ENCODE data around the gene MAGEB16. TPM values are rescaled to one million over a fixed set of nuclear protein-coding genes. Genes with fewer than 3 reads are reported as not detected.

Gene MAGEB16
- total and polyA plus RNA-seq, 2 of the 8 experiments (the other 6 are each of a cell fraction or from before 2014, with no cell fraction given) = not detected

GRCh38 chrX:35842674-35843073 lies 44.5 kb downstream of the MAGEB16 start:
- ChIA-PET POLR2A (ENCODE audit: partially characterized antibody) (no interaction called here), CTCF (ENCODE audit: partially characterized antibody) (no interaction called here)
- H2AFZ ChIP-seq (ENCODE audit: low read length) = no peak overlapping the region
- no peaks in the 10 kb centered on the region; a peak in 1 of 4 replicates for H3K9me3 ChIP-seq (ENCODE audit: insufficient read depth in 2 of 2, low read depth in 1 of 2, low read length in 1 of 2)
- no peaks in the 10 kb centered on the region for H3K23me2 ChIP-seq (ENCODE audit: low read depth, low read length)
- no peak overlapping the region for H4K5ac ChIP-seq (ENCODE audit: insufficient read length, low read depth, low read length)
- no peak overlapping the region for H2BK120ac ChIP-seq (replicated peaks; ENCODE audit: low read depth, low read length)
- H3K27ac ChIP-seq (ENCODE audit: low read depth, low read length) = no peak overlapping the region
- no peak overlapping the region for H4K91ac ChIP-seq (replicated peaks; ENCODE audit: insufficient read length, low read length)
- no peak overlapping the region for H2BK12ac ChIP-seq (ENCODE audit: low read depth, low read length)
- H3K56ac ChIP-seq (replicated peaks; ENCODE audit: insufficient read length, low read depth, low read length) = no peak overlapping the region
- no peak overlapping the region for H3K18ac ChIP-seq (ENCODE audit: extremely low read depth, low read length)
- no peak overlapping the region for H2BK5ac ChIP-seq (ENCODE audit: low read depth, low read length)
- H3K4me2 ChIP-seq (ENCODE audit: insufficient read depth in 1 of 2, low read depth in 2 of 2, low read length in 2 of 2) = no peak overlapping the region
- no peak overlapping the region for H3K4me3 ChIP-seq (ENCODE audit: extremely low read depth in 1 of 4, insufficient read depth in 2 of 4, low read depth in 3 of 4, low read length in 4 of 4)
- DNase-seq (ENCODE audit: low read depth in 1 of 2, low spot score in 2 of 2) (no peak), FAIRE-seq (no peak)
- no peak overlapping the region for H4K8ac ChIP-seq (ENCODE audit: extremely low read depth, insufficient read depth, low read length)
- no peak overlapping the region for H3K14ac ChIP-seq (ENCODE audit: insufficient read length)
- WGBS, 2 experiments (ENCODE audit: extremely low coverage in 1 of 2, insufficient coverage in 1 of 2, insufficient read length in 1 of 2, insufficient replicate concordance in 2 of 2, low coverage in 1 of 2, low lambda C conversion rate in 2 of 2, missing lambda C conversion rate in 1 of 2) = 95% methylated on average over 3 of the region's 3 CpGs; no CpG with 5 or more reads in 1 of the 2 experiments
- H2BK20ac ChIP-seq (ENCODE audit: low read length) = no peak overlapping the region
- no peak overlapping the region for H3K4ac ChIP-seq (replicated peaks; ENCODE audit: insufficient read length, low read depth, low read length)
- no peaks in the 10 kb centered on the region for H3K27me3 ChIP-seq (replicated peaks in 1 of 4; ENCODE audit: control insufficient read depth in 3 of 4, extremely low read depth in 1 of 4, insufficient read depth in 3 of 4, low read length in 3 of 4)
- no peaks in the 10 kb centered on the region for H4K20me1 ChIP-seq (replicated peaks in 1 of 2; ENCODE audit: control insufficient read depth in 1 of 2, insufficient read depth in 2 of 2, low read length in 2 of 2)
- H2BK15ac ChIP-seq (ENCODE audit: low read length) = no peak overlapping the region
- no peak overlapping the region for H3K9ac ChIP-seq (replicated peaks in 1 of 4; ENCODE audit: extremely low read depth in 1 of 4, low read depth in 3 of 4, low read length in 3 of 4)
- H3K23ac ChIP-seq (ENCODE audit: insufficient read length) = no peak overlapping the region
- no peaks in the 10 kb centered on the region for H3K4me1 ChIP-seq (replicated peaks in 1 of 4; ENCODE audit: control insufficient read depth in 3 of 4, insufficient read depth in 4 of 4, low read length in 3 of 4)
- no peaks in the 10 kb centered on the region for H3K36me3 ChIP-seq (ENCODE audit: control insufficient read depth in 2 of 4, insufficient read depth in 4 of 4, low read length in 3 of 4)
- no peaks in the 10 kb centered on the region for H3K79me2 ChIP-seq (ENCODE audit: control insufficient read depth in 1 of 2, insufficient read depth in 2 of 2, low read length in 2 of 2)
- no peaks in the 10 kb centered on the region for H3K79me1 ChIP-seq (ENCODE audit: low read depth, low read length)
- H2AK5ac ChIP-seq (ENCODE audit: low read depth, low read length) = no peak overlapping the region
- no peak for TF ChIP-seq HDAC6 (IDR thresholded peaks at IDR 0.05; ENCODE audit: low read depth, low read length)
- no peak for TF ChIP-seq CBX5 (IDR thresholded peaks at IDR 0.05; ENCODE audit: low read depth, low read length)
- TF ChIP-seq NANOG (IDR thresholded peaks at IDR 0.05; ENCODE audit: insufficient read depth, low read depth, low read length, poor library complexity, severe bottlenecking) = no peak
- no peak for TF ChIP-seq KDM4A (IDR thresholded peaks at IDR 0.05; ENCODE audit: low read depth, low read length, severe bottlenecking)
- no peak for TF ChIP-seq PHF8 (conservative IDR thresholded peaks at IDR 0.05; ENCODE audit: low read depth, low read length)
- TF ChIP-seq RAD21 (IDR thresholded peaks at IDR 0.05 in 1 of 2, conservative IDR thresholded peaks at IDR 0.05 in 1 of 2; ENCODE audit: low read depth in 2 of 2, low read length in 2 of 2) = no peak
- no peak for TF ChIP-seq SRF (IDR thresholded peaks at IDR 0.05; ENCODE audit: low read depth, low read length)
- TF ChIP-seq, protein P1, sequence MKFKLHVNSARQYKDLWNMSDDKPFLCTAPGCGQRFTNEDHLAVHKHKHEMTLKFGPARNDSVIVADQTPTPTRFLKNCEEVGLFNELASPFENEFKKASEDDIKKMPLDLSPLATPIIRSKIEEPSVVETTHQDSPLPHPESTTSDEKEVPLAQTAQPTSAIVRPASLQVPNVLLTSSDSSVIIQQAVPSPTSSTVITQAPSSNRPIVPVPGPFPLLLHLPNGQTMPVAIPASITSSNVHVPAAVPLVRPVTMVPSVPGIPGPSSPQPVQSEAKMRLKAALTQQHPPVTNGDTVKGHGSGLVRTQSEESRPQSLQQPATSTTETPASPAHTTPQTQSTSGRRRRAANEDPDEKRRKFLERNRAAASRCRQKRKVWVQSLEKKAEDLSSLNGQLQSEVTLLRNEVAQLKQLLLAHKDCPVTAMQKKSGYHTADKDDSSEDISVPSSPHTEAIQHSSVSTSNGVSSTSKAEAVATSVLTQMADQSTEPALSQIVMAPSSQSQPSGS (IDR thresholded peaks at IDR 0.05; ENCODE audit: low read length) = no peak
- no peak for TF ChIP-seq E2F6 (IDR thresholded peaks at IDR 0.05)
- no peak for TF ChIP-seq SIRT6 (IDR thresholded peaks at IDR 0.05; ENCODE audit: low read length)
- no peak for TF ChIP-seq GABPA (IDR thresholded peaks at IDR 0.05; ENCODE audit: borderline replicate concordance, insufficient read depth, low read length)
